ENCODE results near the gene RANGAP1. TPM values are rescaled to one million over a fixed set of nuclear protein-coding genes. Genes with fewer than 3 reads are reported as not detected.

RANGAP1 gene, protein sequence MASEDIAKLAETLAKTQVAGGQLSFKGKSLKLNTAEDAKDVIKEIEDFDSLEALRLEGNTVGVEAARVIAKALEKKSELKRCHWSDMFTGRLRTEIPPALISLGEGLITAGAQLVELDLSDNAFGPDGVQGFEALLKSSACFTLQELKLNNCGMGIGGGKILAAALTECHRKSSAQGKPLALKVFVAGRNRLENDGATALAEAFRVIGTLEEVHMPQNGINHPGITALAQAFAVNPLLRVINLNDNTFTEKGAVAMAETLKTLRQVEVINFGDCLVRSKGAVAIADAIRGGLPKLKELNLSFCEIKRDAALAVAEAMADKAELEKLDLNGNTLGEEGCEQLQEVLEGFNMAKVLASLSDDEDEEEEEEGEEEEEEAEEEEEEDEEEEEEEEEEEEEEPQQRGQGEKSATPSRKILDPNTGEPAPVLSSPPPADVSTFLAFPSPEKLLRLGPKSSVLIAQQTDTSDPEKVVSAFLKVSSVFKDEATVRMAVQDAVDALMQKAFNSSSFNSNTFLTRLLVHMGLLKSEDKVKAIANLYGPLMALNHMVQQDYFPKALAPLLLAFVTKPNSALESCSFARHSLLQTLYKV
- 47.6 to 51.3 TPM (median 49.3 TPM) in 3 replicates for total RNA-seq

DNA sequence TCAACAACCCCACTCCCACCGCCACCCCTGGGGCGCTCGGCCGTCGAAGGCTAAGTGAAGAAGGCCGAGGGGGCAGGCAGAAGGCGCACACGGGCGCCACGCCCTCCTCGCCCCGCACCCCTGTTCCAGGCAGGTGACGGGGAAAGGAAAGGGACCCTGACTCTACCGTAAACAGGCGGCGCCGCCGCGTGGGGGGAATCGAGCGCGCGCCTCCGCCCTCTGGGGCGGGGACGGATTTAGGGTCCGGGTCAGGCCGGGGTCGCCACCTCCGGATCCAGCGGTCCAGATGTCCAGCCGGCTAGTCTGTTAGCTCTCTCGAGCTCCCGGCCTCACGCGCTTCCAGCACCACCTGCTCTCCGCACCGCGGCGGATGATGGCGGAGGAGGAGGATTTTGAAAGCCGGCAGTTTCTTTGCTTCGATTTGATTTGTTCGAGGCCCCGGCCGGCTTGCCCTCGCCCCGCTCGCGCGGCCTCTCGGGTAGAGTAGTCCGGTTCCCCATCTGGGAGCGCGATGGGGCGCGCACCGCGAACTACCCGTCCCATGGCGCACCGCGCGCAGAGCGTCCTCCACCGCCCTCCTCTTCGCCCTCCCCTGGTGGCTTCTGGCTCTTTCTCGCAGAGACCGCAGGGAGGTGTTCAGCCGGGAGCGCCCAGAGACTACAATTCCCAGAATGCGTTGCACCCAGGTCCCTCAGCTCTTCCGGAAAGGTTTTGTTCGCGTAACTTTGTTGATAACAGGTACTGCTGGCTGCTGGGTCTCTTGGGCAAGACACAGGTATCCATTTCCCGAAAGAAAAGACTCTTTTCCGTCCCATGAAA lies at the start of gene RANGAP1:
TSS of gene RANGAP1 (minus strand) at position 368 of the 819 bp plus-strand sequence. CDS start 5,143 bp downstream, outside the sequence.
- Mint-ChIP-seq H3K9me3 (no peaks in the 10 kb centered on the region), H3K27ac (peak within 1 kb of the TSS; percentile 96), H3K36me3 (peaks cover 9% of the 10 kb centered on the region), H3K27me3 (ENCODE audit: low read depth) (no peaks in the 10 kb centered on the region), H3K4me3 (peak within 1 kb of the TSS; percentile 81), H3K4me1 (peaks cover 38% of the 10 kb centered on the region)
- TF ChIP-seq, protein P1, sequence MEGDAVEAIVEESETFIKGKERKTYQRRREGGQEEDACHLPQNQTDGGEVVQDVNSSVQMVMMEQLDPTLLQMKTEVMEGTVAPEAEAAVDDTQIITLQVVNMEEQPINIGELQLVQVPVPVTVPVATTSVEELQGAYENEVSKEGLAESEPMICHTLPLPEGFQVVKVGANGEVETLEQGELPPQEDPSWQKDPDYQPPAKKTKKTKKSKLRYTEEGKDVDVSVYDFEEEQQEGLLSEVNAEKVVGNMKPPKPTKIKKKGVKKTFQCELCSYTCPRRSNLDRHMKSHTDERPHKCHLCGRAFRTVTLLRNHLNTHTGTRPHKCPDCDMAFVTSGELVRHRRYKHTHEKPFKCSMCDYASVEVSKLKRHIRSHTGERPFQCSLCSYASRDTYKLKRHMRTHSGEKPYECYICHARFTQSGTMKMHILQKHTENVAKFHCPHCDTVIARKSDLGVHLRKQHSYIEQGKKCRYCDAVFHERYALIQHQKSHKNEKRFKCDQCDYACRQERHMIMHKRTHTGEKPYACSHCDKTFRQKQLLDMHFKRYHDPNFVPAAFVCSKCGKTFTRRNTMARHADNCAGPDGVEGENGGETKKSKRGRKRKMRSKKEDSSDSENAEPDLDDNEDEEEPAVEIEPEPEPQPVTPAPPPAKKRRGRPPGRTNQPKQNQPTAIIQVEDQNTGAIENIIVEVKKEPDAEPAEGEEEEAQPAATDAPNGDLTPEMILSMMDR (IDR thresholded peaks at IDR 0.05; ENCODE audit: unreplicated experiment): no peak
- DNase-seq (ENCODE audit: low spot score in 2 of 2, unreplicated experiment in 2 of 2): peak; percentile 95

DNA sequence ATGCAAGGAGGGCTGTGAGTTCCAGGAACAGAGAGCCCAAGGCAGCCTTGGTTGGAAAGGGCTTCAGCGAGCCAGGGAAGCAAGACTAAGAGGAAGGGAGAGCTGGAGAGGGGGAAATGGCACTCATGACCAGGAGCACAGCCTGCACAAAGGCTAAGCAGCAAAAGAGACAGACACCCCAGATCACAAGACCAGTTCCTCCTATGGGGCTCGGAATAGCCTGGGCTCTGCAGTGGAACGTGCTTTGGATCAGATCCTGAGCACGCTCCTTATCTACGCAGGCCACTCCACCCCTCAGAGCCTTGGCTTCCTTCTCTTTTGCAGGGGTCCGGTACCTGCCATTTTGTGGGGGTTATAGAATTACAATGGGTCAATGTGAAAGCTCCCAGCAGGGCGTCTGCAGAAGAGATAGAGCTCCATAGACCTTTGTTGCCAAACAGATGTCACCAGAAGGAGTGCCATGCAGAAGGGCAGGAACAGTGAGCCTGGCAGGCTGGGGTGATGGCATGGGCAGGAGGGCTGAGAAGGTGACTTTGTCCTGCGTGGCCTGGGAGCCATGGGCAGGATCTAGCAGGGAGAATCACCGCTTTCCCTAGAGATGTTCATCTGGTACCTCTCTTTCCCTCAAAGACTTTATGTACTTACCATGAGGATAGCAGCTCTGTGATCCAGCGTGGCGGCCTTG lies 49.1 kb upstream of the RANGAP1 start:
- H3K27me3 Mint-ChIP-seq (ENCODE audit: low read depth): no peaks in the 10 kb centered on the region
- no peak for DNase-seq (ENCODE audit: low spot score in 2 of 2, unreplicated experiment in 2 of 2)
- H3K4me3 Mint-ChIP-seq: no peak overlapping the region
- TF ChIP-seq, protein P1 (IDR thresholded peaks at IDR 0.05; ENCODE audit: unreplicated experiment): no peak
- H3K4me1 Mint-ChIP-seq: no peaks in the 10 kb centered on the region
- no peaks in the 10 kb centered on the region for H3K9me3 Mint-ChIP-seq
- peaks cover 36% of the 10 kb centered on the region for H3K36me3 Mint-ChIP-seq
- no peak overlapping the region for H3K27ac Mint-ChIP-seq

- H3K9me3 Mint-ChIP-seq: no peaks in the 10 kb centered on the region
- H3K27ac Mint-ChIP-seq: no peak overlapping the region
- no peak overlapping the region for H3K4me3 Mint-ChIP-seq
- no peak for DNase-seq (ENCODE audit: low spot score in 2 of 2, unreplicated experiment in 2 of 2)
- TF ChIP-seq, protein P1 (IDR thresholded peaks at IDR 0.05; ENCODE audit: unreplicated experiment): no peak
- no peaks in the 10 kb centered on the region for H3K27me3 Mint-ChIP-seq (ENCODE audit: low read depth)
- H3K36me3 Mint-ChIP-seq: peaks cover 39% of the 10 kb centered on the region
- H3K4me1 Mint-ChIP-seq: no peaks in the 10 kb centered on the region
Measured at GRCh38 chr22:41334215-41334614, 48.2 kb upstream of the RANGAP1 start.

DNA sequence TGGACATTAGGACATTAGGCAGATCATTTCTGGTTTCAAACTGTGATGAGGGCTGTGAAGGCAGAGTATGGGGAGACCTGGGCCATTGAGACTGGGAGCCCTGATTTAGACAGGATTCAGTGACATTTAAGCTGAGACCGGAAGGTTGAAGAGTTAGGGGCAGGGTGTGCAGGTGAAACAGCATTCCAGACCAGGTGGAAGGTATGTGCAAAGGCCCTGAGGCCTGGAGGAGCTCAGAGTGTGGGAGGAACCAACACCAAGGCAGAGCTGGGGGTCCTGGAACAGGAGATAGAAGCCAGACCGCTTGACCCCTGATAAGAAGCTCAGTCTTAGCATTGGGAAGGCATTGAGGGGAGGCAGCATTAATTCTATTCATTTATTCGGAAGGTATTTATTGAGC lies 47.8 kb upstream of the RANGAP1 start:
- Mint-ChIP-seq H3K36me3 (peaks cover 39% of the 10 kb centered on the region), H3K9me3 (no peaks in the 10 kb centered on the region), H3K4me3 (no peak overlapping the region), H3K4me1 (no peaks in the 10 kb centered on the region), H3K27me3 (ENCODE audit: low read depth) (no peaks in the 10 kb centered on the region), H3K27ac (no peak overlapping the region)
- TF ChIP-seq, protein P1 (IDR thresholded peaks at IDR 0.05; ENCODE audit: unreplicated experiment): no peak
- no peak for DNase-seq (ENCODE audit: low spot score in 2 of 2, unreplicated experiment in 2 of 2)

GRCh38 chr22:41332217-41332939 lies 46.4 kb upstream of the RANGAP1 start:
- H3K27me3 Mint-ChIP-seq (ENCODE audit: low read depth): no peaks in the 10 kb centered on the region
- TF ChIP-seq, protein P1 (IDR thresholded peaks at IDR 0.05; ENCODE audit: unreplicated experiment): no peak
- no peak for DNase-seq (ENCODE audit: low spot score in 2 of 2, unreplicated experiment in 2 of 2)
- no peak overlapping the region for H3K4me3 Mint-ChIP-seq
- no peaks in the 10 kb centered on the region for H3K9me3 Mint-ChIP-seq
- peaks cover 42% of the 10 kb centered on the region for H3K36me3 Mint-ChIP-seq
- H3K27ac Mint-ChIP-seq: no peak overlapping the region
- H3K4me1 Mint-ChIP-seq: no peaks in the 10 kb centered on the region
